Neuronal stem cell (in vitro differentiated cells): Measurements from ENCODE around the gene CPSF6.

Experiments
- DNase-seq: peaks from one replicate; pipeline ENCODE4 v3.0.0-alpha.2; 2013; ENCODE audit warnings: low spot score
- H2AFZ ChIP-seq: one replicate; pipeline ENCODE4 v1.6.1; 2013; ENCODE audit warnings: mild to moderate bottlenecking, low read length, inconsistent platforms
- H2AK5ac ChIP-seq: 2 replicates; pipeline ENCODE4 v1.6.1; 2013; ENCODE audit warnings: low read depth, mild to moderate bottlenecking, inconsistent platforms, low read length, moderate library complexity, mixed read lengths
- H2BK120ac ChIP-seq: 2 replicates; pipeline ENCODE4 v1.6.1; 2013; ENCODE audit warnings: low read depth, mild to moderate bottlenecking, inconsistent platforms, low read length, moderate library complexity, mixed read lengths
- H2BK12ac ChIP-seq: one replicate; pipeline ENCODE4 v1.6.1; 2013; ENCODE audit warnings: low read length, inconsistent platforms
- H2BK15ac ChIP-seq: 2 replicates; pipeline ENCODE4 v1.6.1; 2013; ENCODE audit warnings: mild to moderate bottlenecking, low read length, inconsistent platforms, mixed read lengths
- H2BK5ac ChIP-seq: one replicate; pipeline ENCODE4 v1.6.1; 2013; ENCODE audit warnings: inconsistent platforms, mild to moderate bottlenecking, low read length, moderate library complexity
- H3K14ac ChIP-seq: one replicate; pipeline ENCODE4 v1.6.1; 2013; ENCODE audit warnings: low read length, inconsistent platforms
- H3K18ac ChIP-seq: 2 replicates; pipeline ENCODE4 v1.6.1; 2013; ENCODE audit warnings: low read length, inconsistent platforms
- H3K23ac ChIP-seq: 2 replicates; pipeline ENCODE4 v1.6.1; 2013; ENCODE audit warnings: low read depth, mild to moderate bottlenecking, mixed read lengths, low read length, inconsistent platforms; ENCODE audit not compliant: poor library complexity
- H3K27ac ChIP-seq: replicated peaks from 3 replicates; pipeline ENCODE4 v1.5.1; 2013; ENCODE audit warnings: low read length, inconsistent platforms
- H3K27me3 ChIP-seq, 3 experiments: 2 replicates each; pipeline ENCODE4 v1.6.1; 2013; ENCODE audit warnings: low read length in 3 of 3, mild to moderate bottlenecking in 2 of 3, inconsistent platforms in 1 of 3, low read depth in 1 of 3, mixed read lengths in 1 of 3, moderate library complexity in 1 of 3; ENCODE audit not compliant: control insufficient read depth in 3 of 3, insufficient read depth in 3 of 3
- H3K36me3 ChIP-seq, 2 donors: replicated peaks in 1 of 2; 2 replicates each; pipeline ENCODE4 v1.6.1; 2013; ENCODE audit warnings: low read length in 2 of 2; ENCODE audit not compliant: control insufficient read depth in 2 of 2, insufficient read depth in 2 of 2
- H3K4ac ChIP-seq: 2 replicates; pipeline ENCODE4 v1.6.1; 2013; ENCODE audit warnings: inconsistent platforms, mild to moderate bottlenecking, low read length, moderate library complexity
- H3K4me1 ChIP-seq, 2 donors: 1 replicate in 1 of 2; 2 replicates in 1 of 2; pipeline ENCODE4 v1.6.1; 2013; ENCODE audit warnings: low read length in 2 of 2, low read depth in 1 of 2; ENCODE audit not compliant: control insufficient read depth in 2 of 2, insufficient read depth in 1 of 2
- H3K4me2 ChIP-seq: one replicate; pipeline ENCODE4 v1.6.1; 2013; ENCODE audit warnings: mild to moderate bottlenecking, low read length, inconsistent platforms; ENCODE audit not compliant: insufficient read depth, poor library complexity, severe bottlenecking
- H3K4me3 ChIP-seq, 2 donors: 2 replicates each; pipeline ENCODE4 v1.5.1; 2013; ENCODE audit warnings: low read length in 2 of 2, mild to moderate bottlenecking in 2 of 2, inconsistent platforms in 1 of 2, moderate library complexity in 1 of 2
- H3K79me1 ChIP-seq: one replicate; pipeline ENCODE4 v1.6.1; 2013; ENCODE audit warnings: low read depth, mild to moderate bottlenecking, inconsistent platforms, low read length, moderate library complexity
- H3K9ac ChIP-seq: one replicate; pipeline ENCODE4 v1.6.1; 2013; ENCODE audit warnings: mild to moderate bottlenecking, low read depth, low read length, inconsistent platforms; ENCODE audit not compliant: poor library complexity
- H3K9me3 ChIP-seq, 2 donors: replicated peaks in 1 of 2; 2 replicates each; pipeline versions ENCODE3 to v1.6.1; 2013; ENCODE audit warnings: low read length in 2 of 2, mild to moderate bottlenecking in 2 of 2, inconsistent platforms in 1 of 2, low read depth in 1 of 2, mixed read lengths in 1 of 2, moderate library complexity in 1 of 2; ENCODE audit not compliant: control insufficient read depth in 2 of 2, insufficient read depth in 1 of 2
- H4K8ac ChIP-seq: one replicate; pipeline ENCODE4 v1.6.1; 2013; ENCODE audit warnings: low read depth, mild to moderate bottlenecking, inconsistent platforms, low read length, moderate library complexity
- H4K91ac ChIP-seq: one replicate; pipeline ENCODE4 v1.6.1; 2013; ENCODE audit warnings: low read length, low read depth, mild to moderate bottlenecking, inconsistent platforms; ENCODE audit not compliant: poor library complexity
- WGBS, 2 donors: extraction: QIAGEN DNeasy Blood & Tissue Kit; methylation state at CpG; one replicate each; pipeline ENCODE4 v1.1.7; 2013; ENCODE audit warnings: missing lambda C conversion rate in 2 of 2, mixed read lengths in 1 of 2; ENCODE audit not compliant: insufficient read length in 2 of 2, insufficient replicate concordance in 1 of 2; ENCODE audit errors: extremely low coverage in 2 of 2; 5-methylcytosine and 5-hydroxymethylcytosine counted together

The CPSF6 gene

GRCh38 chr12:69204191-69204590 lies 35.2 kb upstream of the CPSF6 start:
- no peaks in the 10 kb centered on the region for H3K79me1 ChIP-seq
- H2BK5ac ChIP-seq: no peak overlapping the region
- no peak overlapping the region for H2BK15ac ChIP-seq
- DNase-seq: no peak
- H2AFZ ChIP-seq: no peak overlapping the region
- no peaks in the 10 kb centered on the region for H3K4me1 ChIP-seq
- no peak overlapping the region for H2BK120ac ChIP-seq
- no peak overlapping the region for H3K18ac ChIP-seq
- no peak overlapping the region for H2AK5ac ChIP-seq
- H3K4ac ChIP-seq: no peak overlapping the region
- no peaks in the 10 kb centered on the region for H3K36me3 ChIP-seq
- no peak overlapping the region for H4K91ac ChIP-seq
- peaks cover 0 to 7% (median 0%) of the 10 kb centered on the region in 3 experiments for H3K27me3 ChIP-seq
- no peak overlapping the region for H3K27ac ChIP-seq
- H3K9ac ChIP-seq: no peak overlapping the region
- H3K23ac ChIP-seq: no peak overlapping the region
- WGBS, 2 donors: no CpG with 5 or more reads among the region's 4 CpGs
- no peak overlapping the region for H3K4me3 ChIP-seq
- H3K4me2 ChIP-seq: no peak overlapping the region
- no peak overlapping the region for H4K8ac ChIP-seq
- no peak overlapping the region for H3K14ac ChIP-seq
- no peak overlapping the region for H2BK12ac ChIP-seq
- H3K9me3 ChIP-seq: peaks cover 4 to 10% of the 10 kb centered on the region in 2 donors

GRCh38 chr12:69210661-69211060 lies 28.7 kb upstream of the CPSF6 start:
- no peak overlapping the region for H3K27ac ChIP-seq
- H4K8ac ChIP-seq: no peak overlapping the region
- H3K14ac ChIP-seq: no peak overlapping the region
- no CpG with 5 or more reads among the region's 3 CpGs for WGBS, 2 donors
- H3K9ac ChIP-seq: no peak overlapping the region
- no peaks in the 10 kb centered on the region for H3K4me1 ChIP-seq
- H3K4me2 ChIP-seq: no peak overlapping the region
- H3K4me3 ChIP-seq: no peak overlapping the region
- H3K36me3 ChIP-seq: no peaks in the 10 kb centered on the region
- no peak overlapping the region for H3K18ac ChIP-seq
- DNase-seq: no peak
- H4K91ac ChIP-seq: no peak overlapping the region
- peaks cover 0 to 6% (median 0%) of the 10 kb centered on the region in 3 experiments for H3K27me3 ChIP-seq
- no peak overlapping the region for H3K23ac ChIP-seq
- H3K9me3 ChIP-seq: no peaks in the 10 kb centered on the region
- no peak overlapping the region for H2AFZ ChIP-seq
- H2BK12ac ChIP-seq: no peak overlapping the region
- no peak overlapping the region for H3K4ac ChIP-seq
- no peaks in the 10 kb centered on the region for H3K79me1 ChIP-seq
- H2BK15ac ChIP-seq: no peak overlapping the region
- no peak overlapping the region for H2BK120ac ChIP-seq
- H2AK5ac ChIP-seq: no peak overlapping the region
- no peak overlapping the region for H2BK5ac ChIP-seq

DNA sequence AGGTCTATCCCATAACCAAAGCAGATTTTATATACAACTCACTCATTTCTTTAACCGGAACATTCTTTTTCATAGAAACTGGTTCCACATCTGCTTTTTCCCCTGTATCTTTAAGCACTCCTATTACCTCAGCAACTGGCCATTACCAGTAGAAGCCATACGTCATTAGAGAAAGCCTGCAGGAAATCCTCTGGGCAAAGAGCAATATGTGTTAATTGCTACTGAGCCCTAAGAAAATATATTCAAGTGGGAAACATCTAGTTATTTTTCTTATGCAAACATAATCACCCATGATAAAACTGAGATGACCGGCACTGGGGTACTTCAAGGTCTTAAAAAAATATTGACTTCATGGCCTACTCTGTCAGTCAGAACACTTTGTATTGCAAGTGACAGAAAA lies 28.2 kb upstream of the CPSF6 start:
- H3K27ac ChIP-seq: no peak overlapping the region
- no peaks in the 10 kb centered on the region for H3K4me1 ChIP-seq
- H2BK15ac ChIP-seq: no peak overlapping the region
- no CpG with 5 or more reads among the region's 3 CpGs for WGBS, 2 donors
- no peak overlapping the region for H2BK5ac ChIP-seq
- no peak overlapping the region for H3K4me3 ChIP-seq
- H3K79me1 ChIP-seq: no peaks in the 10 kb centered on the region
- no peak overlapping the region for H3K4ac ChIP-seq
- no peak overlapping the region for H2BK120ac ChIP-seq
- H3K9me3 ChIP-seq: no peaks in the 10 kb centered on the region
- H4K8ac ChIP-seq: no peak overlapping the region
- H3K18ac ChIP-seq: no peak overlapping the region
- H3K4me2 ChIP-seq: no peak overlapping the region
- H3K27me3 ChIP-seq: peaks cover 0 to 5% (median 0%) of the 10 kb centered on the region in 3 experiments
- no peak overlapping the region for H4K91ac ChIP-seq
- H3K14ac ChIP-seq: no peak overlapping the region
- H2BK12ac ChIP-seq: no peak overlapping the region
- no peak for DNase-seq
- no peak overlapping the region for H3K9ac ChIP-seq
- H3K23ac ChIP-seq: no peak overlapping the region
- no peak overlapping the region for H2AK5ac ChIP-seq
- H2AFZ ChIP-seq: no peak overlapping the region
- H3K36me3 ChIP-seq: no peaks in the 10 kb centered on the region

DNA sequence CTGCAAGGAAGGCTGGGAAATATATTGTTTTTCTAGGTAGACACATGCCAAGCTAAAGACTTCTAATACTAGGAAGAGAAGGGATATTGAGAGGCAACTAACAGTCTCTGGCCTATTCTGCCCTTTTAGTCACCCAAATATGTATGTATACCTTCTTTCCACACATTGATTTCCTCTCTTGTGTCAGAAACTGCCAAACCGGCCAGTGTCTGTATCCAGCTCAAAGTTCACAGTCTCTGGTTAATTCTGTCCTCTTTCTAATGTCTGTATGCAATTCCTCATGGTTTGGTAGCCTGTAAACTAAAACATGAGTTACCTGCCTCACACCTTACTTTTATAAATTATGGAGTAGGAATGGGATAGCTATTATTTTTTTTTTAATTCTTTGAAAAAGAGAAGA lies 25.2 kb upstream of the CPSF6 start:
- Histone ChIP-seq H3K4me3 (no peak overlapping the region), H3K14ac (no peak overlapping the region), H3K36me3 (no peaks in the 10 kb centered on the region), H3K4ac (no peak overlapping the region), H2BK120ac (no peak overlapping the region), H3K27me3 (peaks cover 0 to 3% (median 0%) of the 10 kb centered on the region in 3 experiments), H3K4me2 (no peak overlapping the region), H2BK15ac (no peak overlapping the region), H3K23ac (no peak overlapping the region), H4K91ac (no peak overlapping the region), H2BK5ac (no peak overlapping the region), H3K9me3 (no peaks in the 10 kb centered on the region), H3K27ac (no peak overlapping the region), H2AFZ (no peak overlapping the region), H2AK5ac (no peak overlapping the region), H3K4me1 (no peaks in the 10 kb centered on the region), H2BK12ac (no peak overlapping the region), H4K8ac (no peak overlapping the region), H3K79me1 (no peaks in the 10 kb centered on the region), H3K9ac (no peak overlapping the region), H3K18ac (no peak overlapping the region)
- WGBS, 2 donors: no CpG with 5 or more reads among the region's 1 CpG
- no peak for DNase-seq
